Measurements from ENCODE around the gene CHST13.

The CHST13 gene

GRCh38 chr3:126539558-126540250 is 15.7 kb downstream of the CHST13 start:
- no peak for DNase-seq (ENCODE audit: extremely low read depth in 1 of 2, low read depth in 1 of 2)

- DNase-seq (ENCODE audit: extremely low read depth in 1 of 2, low read depth in 1 of 2): no peak
These were observed 16.4 kb downstream of the CHST13 start for GRCh38 chr3:126540342-126540849.

GRCh38 chr3:126540951-126541627 is 17.1 kb downstream of the CHST13 start:
- no peak for DNase-seq (ENCODE audit: extremely low read depth in 1 of 2, low read depth in 1 of 2)

GRCh38 chr3:126541628-126542339 is 17.8 kb downstream of the CHST13 start:
- DNase-seq (ENCODE audit: extremely low read depth in 1 of 2, low read depth in 1 of 2): no peak

- DNase-seq (ENCODE audit: extremely low read depth in 1 of 2, low read depth in 1 of 2): no peak
These were observed 18.6 kb downstream of the CHST13 start for GRCh38 chr3:126542340-126543241.

- DNase-seq (ENCODE audit: extremely low read depth in 1 of 2, low read depth in 1 of 2): no peak
These were observed 19.6 kb downstream of the CHST13 start for GRCh38 chr3:126543457-126544061.

GRCh38 chr3:126544596-126545281 is 20.8 kb downstream of the CHST13 start:
- no peak for DNase-seq (ENCODE audit: extremely low read depth in 1 of 2, low read depth in 1 of 2)

GRCh38 chr3:126545544-126545943 is 21.6 kb downstream of the CHST13 start:
- no peak for DNase-seq (ENCODE audit: extremely low read depth in 1 of 2, low read depth in 1 of 2)

GRCh38 chr3:126546013-126546412 is 22.1 kb downstream of the CHST13 start:
- no peak for DNase-seq (ENCODE audit: extremely low read depth in 1 of 2, low read depth in 1 of 2)

- no peak for DNase-seq (ENCODE audit: extremely low read depth in 1 of 2, low read depth in 1 of 2)
These were observed 22.7 kb downstream of the CHST13 start for GRCh38 chr3:126546549-126547239.

GRCh38 chr3:126547721-126548120 is 23.8 kb downstream of the CHST13 start:
- no peak for DNase-seq (ENCODE audit: extremely low read depth in 1 of 2, low read depth in 1 of 2)

GRCh38 chr3:126548556-126549466 is 24.9 kb downstream of the CHST13 start:
- no peak for DNase-seq (ENCODE audit: extremely low read depth in 1 of 2, low read depth in 1 of 2)

GRCh38 chr3:126549861-126550487 is 26.0 kb downstream of the CHST13 start:
- DNase-seq (ENCODE audit: extremely low read depth in 1 of 2, low read depth in 1 of 2): no peak

GRCh38 chr3:126550488-126551051 is 26.6 kb downstream of the CHST13 start:
- no peak for DNase-seq (ENCODE audit: extremely low read depth in 1 of 2, low read depth in 1 of 2)

GRCh38 chr3:126551121-126551838 is 27.3 kb downstream of the CHST13 start:
- DNase-seq (ENCODE audit: extremely low read depth in 1 of 2, low read depth in 1 of 2): no peak

GRCh38 chr3:126551839-126552687 is 28.1 kb downstream of the CHST13 start:
- DNase-seq (ENCODE audit: extremely low read depth in 1 of 2, low read depth in 1 of 2): no peak

All from activated CD8-positive, alpha-beta memory T cell treated with anti-CD3 and anti-CD28 coated beads for 1 hour (primary cell).